AG04449 (cell line): ENCODE measurements around the gene LCN1.
"Not testable (repeated sequence)": the region's sequence is repeated elsewhere in the genome, so short reads cannot be mapped to it uniquely, and the experiment has no call there.

Experiments used
- CTCF ChIA-PET: fragments of 350-600 bp; formaldehyde crosslinking; extraction: SDS; loops from one replicate; lab custom pipeline; 2021; ENCODE audit warnings: antibody characterized with exemption; lab: Yijun Ruan, JAX
- POLR2A ChIA-PET: fragments of 400-600, 350-600 bp; formaldehyde crosslinking; extraction: SDS; loops from one replicate; lab custom pipeline; 2020; ENCODE audit warnings: antibody characterized with exemption, inconsistent platforms; lab: Yijun Ruan, JAX
- DNase-seq: peaks from one replicate; pipeline ENCODE4 v3.0.0-alpha.2; 2010; ENCODE audit warnings: low read depth, low spot score
- H3K4me3 ChIP-seq: 2 replicates; pipeline ENCODE4 v1.5.1; 2011; ENCODE audit warnings: low read depth, mild to moderate bottlenecking, control low read depth, low read length
- CTCF ChIP-seq: IDR thresholded peaks from one replicate; pipeline ENCODE4 v1.5.1; 2011; ENCODE audit warnings: mild to moderate bottlenecking, moderate library complexity, low read length, control low read depth, inconsistent platforms; ENCODE audit not compliant: insufficient read depth; ENCODE audit errors: missing control alignments

The LCN1 gene

DNA sequence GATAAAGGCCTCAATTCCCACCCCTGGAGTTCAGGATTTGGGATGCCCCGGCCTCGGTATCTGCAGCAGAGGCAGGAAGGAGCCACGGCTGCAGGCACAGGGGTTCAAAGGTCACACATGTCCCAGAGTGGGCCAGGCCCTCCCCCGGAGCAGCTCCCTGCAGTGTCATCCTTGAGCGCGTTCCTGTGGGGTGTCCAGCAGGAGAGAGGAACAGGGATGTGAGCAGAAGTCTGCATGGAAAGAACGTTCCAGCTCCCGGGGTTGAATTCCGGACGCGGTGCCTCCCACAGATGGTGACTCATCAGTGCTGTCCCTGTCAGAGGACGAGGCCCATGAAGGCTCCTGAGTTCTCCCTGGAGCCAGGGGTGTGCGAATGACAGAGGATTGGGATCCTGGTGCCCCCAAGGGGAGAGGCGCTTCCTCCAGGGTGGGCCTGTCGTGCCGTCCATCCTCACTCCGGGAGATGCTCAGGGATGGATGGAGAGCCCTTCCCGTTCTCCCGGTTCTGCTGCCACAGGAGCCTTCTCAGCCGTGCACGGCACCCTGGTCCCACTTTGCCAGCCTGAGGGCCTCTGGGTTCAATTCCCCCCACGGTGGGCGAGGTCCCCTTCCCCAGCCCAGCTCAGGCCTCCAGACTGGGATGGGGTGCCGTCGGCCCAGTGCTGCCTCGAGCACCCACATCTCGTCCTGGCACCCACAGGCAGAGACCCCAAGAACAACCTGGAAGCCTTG is 3.1 kb downstream of the LCN1 start:
- DNase-seq, result no peak
- ChIA-PET CTCF (interaction anchor here (2.5 kb wide), 1 partner anchor 19 kb away, joined by 17 read pairs; no protein-coding TSS in a partner anchor), POLR2A (no interaction called here)
- no peak for TF ChIP-seq CTCF
- H3K4me3 ChIP-seq, result no peak overlapping the region

DNA sequence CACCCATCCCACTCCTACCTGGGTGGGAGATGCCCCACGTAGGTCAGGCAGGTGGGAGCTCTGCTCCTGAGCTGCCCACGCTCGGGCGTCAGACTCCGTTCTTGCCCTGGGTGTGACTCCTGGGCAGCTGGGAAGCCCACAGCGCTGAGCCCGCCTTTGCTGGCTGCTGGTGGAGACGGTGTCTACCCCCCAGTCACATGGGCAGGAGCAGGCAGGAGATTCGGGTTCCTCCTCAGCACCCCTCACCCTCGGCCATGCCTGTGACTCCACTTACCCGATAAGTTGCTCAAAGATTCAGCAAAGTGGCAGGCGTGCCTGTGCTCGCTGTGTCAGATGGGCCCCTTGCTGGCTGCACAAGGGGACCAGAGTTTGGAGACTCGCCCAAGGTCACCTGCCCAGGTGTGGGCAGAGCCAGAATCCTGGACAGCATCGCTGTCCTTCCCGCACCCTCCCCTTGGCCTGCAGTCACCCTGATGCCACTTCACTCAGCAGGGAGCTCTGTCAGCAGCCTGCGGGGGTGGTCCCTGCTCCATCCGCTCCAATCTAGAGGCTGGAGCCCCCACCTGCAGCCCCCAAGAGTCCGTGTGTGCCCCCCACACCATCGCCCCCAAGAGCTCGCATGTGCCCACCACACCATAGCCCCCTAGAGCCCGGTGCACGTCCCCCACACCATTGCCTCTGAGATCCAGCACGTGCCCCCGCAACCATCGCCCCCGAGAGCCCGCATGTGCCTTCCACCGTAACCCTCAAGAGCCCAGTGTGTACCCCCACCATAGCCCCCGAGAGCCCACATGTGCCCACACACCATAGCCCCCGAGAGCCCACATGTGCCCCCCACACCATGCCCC is 4.2 kb downstream of the LCN1 start:
- POLR2A ChIA-PET, result no interaction called here
- no peak overlapping the region for H3K4me3 ChIP-seq
- CTCF ChIA-PET, result interaction anchor here (2.5 kb wide), 1 partner anchor 20 kb away, joined by 17 read pairs; no protein-coding TSS in a partner anchor
- no peak for DNase-seq
- no peak for TF ChIP-seq CTCF

DNA sequence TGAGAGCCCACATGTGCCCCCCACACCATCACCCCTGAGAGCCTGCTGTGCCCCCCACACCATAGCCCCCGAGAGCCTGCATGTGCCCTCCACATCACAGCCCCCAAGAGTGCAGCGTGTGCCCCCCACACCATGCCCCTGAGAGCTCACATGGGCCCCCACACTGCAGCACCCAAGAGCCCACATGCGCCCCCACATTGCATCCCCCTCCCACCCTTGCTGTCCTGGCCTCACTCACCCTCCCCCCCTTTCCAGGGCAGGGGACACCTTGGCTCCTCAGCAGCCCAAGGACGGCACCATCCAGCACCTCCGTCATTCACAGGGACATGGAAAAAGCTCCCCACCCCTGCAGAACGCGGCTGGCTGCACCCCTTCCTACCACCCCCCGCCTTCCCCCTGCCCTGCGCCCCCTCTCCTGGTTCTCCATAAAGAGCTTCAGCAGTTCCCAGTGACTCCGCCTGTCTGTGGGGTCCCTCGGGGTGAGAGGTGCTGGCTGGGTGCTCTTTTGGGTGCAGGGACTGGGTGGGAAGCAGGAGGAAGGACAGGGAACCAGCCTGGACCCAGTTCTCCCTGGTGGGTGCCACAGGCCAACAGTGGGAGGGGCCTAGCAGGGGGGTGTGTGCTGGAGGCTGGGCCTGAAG is 5.0 kb downstream of the LCN1 start:
- no peak for DNase-seq
- CTCF ChIA-PET, result interaction anchor here (2.5 kb wide), 1 partner anchor 21 kb away, joined by 17 read pairs; no protein-coding TSS in a partner anchor
- POLR2A ChIA-PET, result no interaction called here
- TF ChIP-seq CTCF, result no peak
- no peak overlapping the region for H3K4me3 ChIP-seq

DNA sequence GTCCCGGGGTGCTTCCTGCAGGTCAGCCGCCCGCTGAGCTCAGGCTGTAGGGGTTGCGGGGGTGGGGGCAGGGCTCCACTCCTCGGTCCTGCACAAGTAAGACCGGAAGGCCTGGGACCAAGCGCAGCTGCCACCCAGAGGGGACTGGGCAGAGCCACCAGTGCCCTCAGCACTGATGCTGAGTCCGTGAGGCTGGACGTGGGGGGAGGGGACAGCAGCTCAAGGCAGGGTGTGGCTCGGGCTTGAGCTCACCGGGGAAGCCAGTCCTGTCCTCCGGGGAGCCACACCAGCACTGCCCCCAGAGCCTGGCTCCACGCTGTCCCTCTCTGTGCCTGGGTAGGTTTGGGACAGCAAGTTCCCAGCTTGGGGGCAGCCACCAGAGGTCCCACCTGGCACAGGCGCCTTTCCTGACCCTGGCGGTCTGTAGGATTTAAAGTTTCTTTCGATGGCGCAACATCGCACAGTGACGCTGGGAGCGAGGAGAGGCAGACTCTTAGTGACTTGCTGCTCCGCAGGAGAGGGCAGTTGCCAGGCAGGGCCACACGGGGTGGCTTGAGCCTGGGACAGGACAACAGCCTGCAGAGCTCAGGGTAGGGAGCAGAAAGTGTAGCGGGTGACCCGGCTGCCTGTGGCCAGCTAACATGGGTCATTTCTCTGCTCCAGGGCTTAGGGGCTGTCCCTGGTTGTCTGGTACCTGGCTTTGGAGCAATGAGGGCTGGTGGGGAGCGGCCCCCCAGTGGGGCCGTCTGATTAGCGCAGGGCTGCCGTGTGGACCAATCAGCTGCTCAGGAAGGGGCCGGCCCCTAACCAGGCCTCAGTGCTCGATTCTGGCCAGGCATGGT is 5.7 kb downstream of the LCN1 start:
- ChIA-PET POLR2A (no interaction called here), CTCF (no interaction called here)
- H3K4me3 ChIP-seq, result no peak overlapping the region
- TF ChIP-seq CTCF, result no peak
- DNase-seq, result no peak

- POLR2A ChIA-PET, result interaction anchor here (0.7 kb wide), 1 partner anchor 546 kb away, joined by 4 read pairs; no protein-coding TSS in a partner anchor
- DNase-seq, CTCF ChIA-PET, H3K4me3 ChIP-seq: not testable (repeated sequence)
Observed at GRCh38 chr9:135528842-135529435, 7.7 kb downstream of the LCN1 start.

DNA sequence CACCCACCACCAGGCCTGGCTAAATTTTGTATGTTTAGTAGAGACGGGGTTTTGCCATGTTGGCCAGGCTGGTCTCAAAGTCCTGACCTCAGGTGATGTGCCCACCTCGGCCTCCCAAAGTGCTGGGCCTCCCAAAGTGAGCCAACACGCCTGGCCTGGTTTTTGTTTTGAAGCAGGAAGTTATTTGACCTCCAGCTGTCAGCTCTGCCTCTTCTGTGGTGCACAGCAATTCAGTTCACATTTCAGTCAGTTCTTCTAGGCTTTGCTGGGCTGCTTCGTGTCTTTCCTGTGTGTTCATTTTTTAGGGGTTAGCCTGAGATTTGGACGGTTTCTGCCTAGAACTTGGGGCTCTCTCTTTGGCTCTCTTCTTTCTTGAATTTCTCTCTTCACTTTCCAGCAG is 8.9 kb downstream of the LCN1 start:
- ChIA-PET CTCF (interaction anchor here (1.1 kb wide), 1 partner anchor 24 kb away, joined by 3 read pairs; no protein-coding TSS in a partner anchor), POLR2A (no interaction called here)
- no peak for TF ChIP-seq CTCF
- H3K4me3 ChIP-seq, result no peak overlapping the region
- DNase-seq, result no peak
